PC-9 (cell line): ENCODE measurements around the gene GYPB.

ENCODE experiments used
- CTCF ChIP-seq: fragments of 200-600 bp; sonication (generic); conservative IDR thresholded peaks from 2 replicates; pipeline ENCODE4 v1.6.1; 2017; ENCODE audit warnings: mixed run types, antibody characterized with exemption, mild to moderate bottlenecking, moderate library complexity
- EZH2 ChIP-seq: fragments of 200-600 bp; sonication (generic); IDR thresholded peaks from 2 replicates; pipeline ENCODE4 v1.8.0; 2017; ENCODE audit warnings: antibody characterized with exemption, low read depth

DNA sequence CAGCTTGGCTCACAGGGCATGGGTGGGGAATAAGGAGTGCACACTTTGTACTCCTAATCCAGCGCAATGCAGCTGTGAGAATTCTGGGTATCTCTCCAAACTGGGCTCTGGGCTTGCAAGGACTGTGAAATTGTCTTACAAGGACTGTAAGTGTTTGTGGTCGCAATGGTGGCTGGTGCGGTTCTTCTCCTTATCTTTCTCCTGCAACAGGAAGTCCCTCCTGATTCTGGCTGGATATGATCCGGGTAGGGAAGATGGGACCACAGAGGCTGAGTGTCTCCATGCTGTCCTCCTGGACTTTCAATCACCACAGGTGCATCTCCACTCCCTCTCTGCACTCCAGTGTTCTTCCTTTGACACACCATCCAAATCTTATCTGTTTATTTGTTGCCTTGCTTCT, 58.1 kb downstream of the GYPB start:
- no peak for TF ChIP-seq CTCF
- TF ChIP-seq EZH2 = no peak
